Natural killer cell (primary cell): ENCODE data around the gene ZNF692. TPM values are rescaled to one million over a fixed set of nuclear protein-coding genes. Genes with fewer than 3 reads are reported as not detected.

Experiments
- ATAC-seq, 3 donors: fragments of 150-1000 bp in 2 of 3; fragments of 200-7000 bp in 1 of 3; cut with Tn5 transposase; 1 replicate in 1 of 3; 2 replicates in 2 of 3; pipeline ENCODE4 v1.10.0; 2021; ENCODE audit warnings: mild to moderate bottlenecking in 2 of 3, moderate library complexity in 2 of 3
- DNase-seq, 2 donors: peaks; one replicate each; pipeline versions ENCODE4 v3.0.0 to v3.0.0-alpha.2; 2013 to 2021; ENCODE audit warnings: mixed read lengths in 1 of 2
- H3K27ac ChIP-seq: one replicate; pipeline ENCODE4 v1.5.1; 2013; ENCODE audit warnings: mild to moderate bottlenecking, low read length
- H3K27me3 ChIP-seq: one replicate; pipeline ENCODE4 v1.6.1; 2013; ENCODE audit warnings: low read length; ENCODE audit not compliant: control insufficient read depth, insufficient read depth
- H3K36me3 ChIP-seq: one replicate; pipeline ENCODE4 v1.6.1; 2013; ENCODE audit warnings: low read length; ENCODE audit not compliant: control insufficient read depth, insufficient read depth
- H3K4me1 ChIP-seq: one replicate; pipeline ENCODE4 v1.6.1; 2013; ENCODE audit warnings: low read length; ENCODE audit not compliant: control insufficient read depth, insufficient read depth
- H3K4me3 ChIP-seq: one replicate; pipeline ENCODE4 v1.5.1; 2013; ENCODE audit warnings: low read length
- H3K9me3 ChIP-seq: one replicate; pipeline ENCODE4 v1.6.1; 2013; ENCODE audit warnings: low read length; ENCODE audit not compliant: control insufficient read depth, insufficient read depth
- H3K27ac Mint-ChIP-seq, 2 donors: one replicate each; pipeline ENCODE4 v1.8.0; 2022; ENCODE audit warnings: mild to moderate bottlenecking in 2 of 2, mixed read lengths in 2 of 2, moderate library complexity in 1 of 2
- H3K27me3 Mint-ChIP-seq, 2 donors: one replicate each; pipeline ENCODE4 v1.8.0; 2022; ENCODE audit warnings: low read depth in 2 of 2, mixed read lengths in 2 of 2
- H3K36me3 Mint-ChIP-seq: one replicate; pipeline ENCODE4 v1.8.0; 2022; ENCODE audit warnings: mixed read lengths
- H3K4me1 Mint-ChIP-seq, 2 donors: one replicate each; pipeline ENCODE4 v1.8.0; 2022; ENCODE audit warnings: mixed read lengths in 2 of 2
- H3K4me3 Mint-ChIP-seq: one replicate; pipeline ENCODE4 v1.8.0; 2022; ENCODE audit warnings: mild to moderate bottlenecking, moderate library complexity, mixed read lengths
- H3K9me3 Mint-ChIP-seq, 2 donors: one replicate each; pipeline ENCODE4 v1.8.0; 2022; ENCODE audit warnings: mixed read lengths in 2 of 2
- WGBS: methylation state at CpG from one replicate; pipeline ENCODE4 v1.1.7; 2013; ENCODE audit warnings: missing lambda C conversion rate; ENCODE audit not compliant: insufficient coverage; 5-methylcytosine and 5-hydroxymethylcytosine counted together
- intact Hi-C: fragments of 100-400 bp; cut with micrococcal nuclease; formaldehyde crosslinking; loops from one replicate; pipeline ENCODE4 v1.14.2; 2022
- total RNA-seq, 4 donors: library from RNA; stranded (reverse); fragments of 120-200 nt in 1 of 4; gene quantifications; one replicate each; pipeline versions ENCODE4 v1.2.3 to v1.2.4, GENCODE V29; 2013 to 2022
- TF ChIP-seq, protein P1 (sequence below): fragments of 200-600 bp; IDR thresholded peaks from one replicate; pipeline ENCODE4 v1.8.0; 2022; ENCODE audit warnings: antibody characterized with exemption

The ZNF692 gene
- 10 to 100 TPM; 50.4 to 58.7 (median 52.3) TPM for total RNA-seq
- 36.7 TPM for total RNA-seq (2013)

GRCh38 chr1:248858891-248859889 lies at the start of gene ZNF692:
Gene ZNF692, minus strand, starts transcription at chr1:248859085. Its CDS starts 776 bp downstream, at chr1:248858309.
- WGBS, result 8% methylated on average over 62 of the region's 62 CpGs
- ATAC-seq (peak; percentile 85 to 94 (median 88)), DNase-seq (peak; percentile 95 to 98)
- peaks cover 64% of the 10 kb centered on the region for H3K4me1 ChIP-seq
- H3K36me3 Mint-ChIP-seq, result no peaks in the 10 kb centered on the region
- H3K9me3 Mint-ChIP-seq, result no peaks in the 10 kb centered on the region
- intact Hi-C loops, result loop anchor here (1.0 kb wide), 4 partner anchors 15 to 47 kb away; partner anchors contain the start of genes PGBD2 and ZNF672
- peak within 1 kb of the TSS; percentile 66 for H3K4me3 ChIP-seq
- peak within 1 kb of the TSS; percentile 86 for H3K4me3 Mint-ChIP-seq
- peaks cover 3% of the 10 kb centered on the region for H3K36me3 ChIP-seq
- peak within 1 kb of the TSS; percentile 90 to 94 for H3K27ac Mint-ChIP-seq
- H3K9me3 ChIP-seq, result no peaks in the 10 kb centered on the region
- no peaks in the 10 kb centered on the region for H3K27me3 ChIP-seq
- no peaks in the 10 kb centered on the region for H3K27me3 Mint-ChIP-seq
- TF ChIP-seq, protein P1, sequence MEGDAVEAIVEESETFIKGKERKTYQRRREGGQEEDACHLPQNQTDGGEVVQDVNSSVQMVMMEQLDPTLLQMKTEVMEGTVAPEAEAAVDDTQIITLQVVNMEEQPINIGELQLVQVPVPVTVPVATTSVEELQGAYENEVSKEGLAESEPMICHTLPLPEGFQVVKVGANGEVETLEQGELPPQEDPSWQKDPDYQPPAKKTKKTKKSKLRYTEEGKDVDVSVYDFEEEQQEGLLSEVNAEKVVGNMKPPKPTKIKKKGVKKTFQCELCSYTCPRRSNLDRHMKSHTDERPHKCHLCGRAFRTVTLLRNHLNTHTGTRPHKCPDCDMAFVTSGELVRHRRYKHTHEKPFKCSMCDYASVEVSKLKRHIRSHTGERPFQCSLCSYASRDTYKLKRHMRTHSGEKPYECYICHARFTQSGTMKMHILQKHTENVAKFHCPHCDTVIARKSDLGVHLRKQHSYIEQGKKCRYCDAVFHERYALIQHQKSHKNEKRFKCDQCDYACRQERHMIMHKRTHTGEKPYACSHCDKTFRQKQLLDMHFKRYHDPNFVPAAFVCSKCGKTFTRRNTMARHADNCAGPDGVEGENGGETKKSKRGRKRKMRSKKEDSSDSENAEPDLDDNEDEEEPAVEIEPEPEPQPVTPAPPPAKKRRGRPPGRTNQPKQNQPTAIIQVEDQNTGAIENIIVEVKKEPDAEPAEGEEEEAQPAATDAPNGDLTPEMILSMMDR, result peak; percentile 5
- peaks cover 47 to 60% of the 10 kb centered on the region in 2 donors for H3K4me1 Mint-ChIP-seq
- H3K27ac ChIP-seq, result peak within 1 kb of the TSS; percentile 92

DNA sequence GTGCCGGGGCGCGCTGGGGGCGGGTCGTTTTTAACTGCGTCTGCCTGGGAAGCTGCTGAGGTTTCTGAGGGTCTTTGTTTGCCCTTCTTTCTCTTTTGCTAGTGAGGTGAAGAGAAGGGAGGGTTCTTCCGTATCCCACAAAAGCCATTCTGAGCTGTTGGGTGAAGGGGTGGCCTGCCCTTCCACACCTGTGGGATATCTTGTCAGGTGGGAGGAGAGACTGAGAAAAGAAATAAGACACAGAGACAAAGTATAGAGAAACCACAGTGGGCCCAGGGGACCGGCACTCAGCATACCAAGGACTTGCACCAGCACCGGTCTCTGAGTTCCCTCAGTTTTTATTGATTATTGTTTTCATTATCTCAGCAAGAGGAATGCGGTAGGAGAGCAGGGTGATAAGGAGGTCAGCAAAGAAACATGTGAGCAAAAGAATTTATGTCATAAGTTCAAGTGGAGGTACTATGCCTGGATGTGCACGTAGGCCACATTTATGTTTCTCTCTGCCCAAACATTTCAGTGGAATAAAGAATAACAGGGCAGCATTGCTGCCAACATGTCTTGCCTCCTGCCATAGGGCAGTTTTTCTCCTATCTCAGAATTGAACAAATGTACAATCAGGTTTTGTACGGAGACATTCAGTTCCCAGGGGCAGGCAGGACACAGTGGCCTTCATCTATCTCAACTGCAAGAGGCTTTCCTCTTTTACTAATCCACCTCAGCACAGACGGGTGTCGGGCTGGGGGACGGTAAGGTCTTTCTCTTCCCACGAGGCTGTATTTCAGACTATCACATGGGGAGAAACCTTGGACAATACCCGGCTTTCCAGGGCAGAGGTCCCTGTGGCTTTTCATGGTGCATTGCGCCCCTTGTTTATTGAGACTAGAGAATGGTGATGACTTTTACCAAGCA lies 48.1 kb upstream of the ZNF692 start:
- Mint-ChIP-seq H3K36me3 (no peaks in the 10 kb centered on the region), H3K9me3 (no peaks in the 10 kb centered on the region), H3K4me3 (peak overlapping the region; percentile 94), H3K27me3 (peaks cover 5 to 6% of the 10 kb centered on the region in 2 donors), H3K4me1 (peaks cover 30 to 33% of the 10 kb centered on the region in 2 donors), H3K27ac (peak overlapping the region; percentile 92 to 93)
- Histone ChIP-seq H3K27ac (peak overlapping the region; percentile 86), H3K9me3 (no peaks in the 10 kb centered on the region), H3K36me3 (no peaks in the 10 kb centered on the region), H3K4me1 (peaks cover 14% of the 10 kb centered on the region), H3K4me3 (peak overlapping the region; percentile 43), H3K27me3 (no peaks in the 10 kb centered on the region)
- 40% methylated on average over 18 of the region's 18 CpGs for WGBS
- ATAC-seq (peak in 1 of 3 donors; percentile 5), DNase-seq (no peak)
- intact Hi-C loops, result loop anchor here (1.0 kb wide), 3 partner anchors 48 to 81 kb away; partner anchors contain the start of genes ZNF672 and ZNF692
- TF ChIP-seq, protein P1, result no peak

- H3K4me3 Mint-ChIP-seq, result peak within 1 kb of the TSS; percentile 94
- peak within 1 kb of the TSS; percentile 90 for H3K27ac ChIP-seq
- peak within 1 kb of the TSS; percentile 92 to 93 for H3K27ac Mint-ChIP-seq
- H3K9me3 ChIP-seq, result no peaks in the 10 kb centered on the region
- no peaks in the 10 kb centered on the region for H3K36me3 Mint-ChIP-seq
- intact Hi-C loops, result loop anchor here (1.0 kb wide), 3 partner anchors 47 to 80 kb away; partner anchors contain the start of genes ZNF672 and ZNF692
- WGBS, result under 1% methylated on average over 74 of the region's 80 CpGs
- H3K27me3 Mint-ChIP-seq, result peaks cover 5 to 12% of the 10 kb centered on the region in 2 donors
- TF ChIP-seq, protein P1, result peak; percentile 56
- ATAC-seq (peak; percentile 82 to 90 (median 84)), DNase-seq (peak; percentile 92 to 96)
- peaks cover 14% of the 10 kb centered on the region for H3K4me1 ChIP-seq
- H3K36me3 ChIP-seq, result no peaks in the 10 kb centered on the region
- H3K9me3 Mint-ChIP-seq, result no peaks in the 10 kb centered on the region
- peak within 1 kb of the TSS; percentile 70 for H3K4me3 ChIP-seq
- peaks cover 30 to 33% of the 10 kb centered on the region in 2 donors for H3K4me1 Mint-ChIP-seq
- H3K27me3 ChIP-seq, result no peaks in the 10 kb centered on the region
Measured at GRCh38 chr1:248906009-248906752, 47.3 kb upstream of the ZNF692 start, which contains the start of gene PGBD2. Gene PGBD2, plus strand, starts transcription at chr1:248906235. Its CDS starts 7,628 bp downstream, at chr1:248913863.
